Mesothelial cell of epicardium (in vitro differentiated cells): ENCODE data around the gene HTR2B. TPM values are rescaled to one million over a fixed set of nuclear protein-coding genes. Genes with fewer than 3 reads are reported as not detected.

Source experiments
- DNase-seq, 2 experiments: peaks; one replicate each; pipeline ENCODE4 v3.0.0; 2021; ENCODE audit warnings: low spot score in 2 of 2; ENCODE audit not compliant: unreplicated experiment in 2 of 2
- H3K27ac Mint-ChIP-seq: 2 replicates; pipeline ENCODE4 v1.8.0; 2021; ENCODE audit warnings: mixed read lengths
- H3K27me3 Mint-ChIP-seq: 2 replicates; pipeline ENCODE4 v1.8.0; 2021; ENCODE audit warnings: low read depth, mixed read lengths
- H3K36me3 Mint-ChIP-seq: 2 replicates; pipeline ENCODE4 v1.8.0; 2021; ENCODE audit warnings: mixed read lengths
- H3K4me1 Mint-ChIP-seq: 2 replicates; pipeline ENCODE4 v1.8.0; 2021; ENCODE audit warnings: mixed read lengths
- H3K4me3 Mint-ChIP-seq: 2 replicates; pipeline ENCODE4 v1.8.0; 2021; ENCODE audit warnings: mild to moderate bottlenecking, moderate library complexity, mixed read lengths
- H3K9me3 Mint-ChIP-seq: 2 replicates; pipeline ENCODE4 v1.8.0; 2021; ENCODE audit warnings: mixed read lengths
- total RNA-seq: library from RNA; stranded (reverse); gene quantifications from 3 replicates; pipeline ENCODE4 v1.2.1, GENCODE V29; 2021
- TF ChIP-seq, protein P1 (sequence below): fragments of 200-600 bp; sonication (generic); IDR thresholded peaks from one replicate; pipeline ENCODE4 v1.5.0; 2021; ENCODE audit warnings: antibody characterized with exemption; ENCODE audit not compliant: unreplicated experiment

Gene HTR2B
- total RNA-seq, 1 donor from 2014 or later = 3.7 TPM

DNA sequence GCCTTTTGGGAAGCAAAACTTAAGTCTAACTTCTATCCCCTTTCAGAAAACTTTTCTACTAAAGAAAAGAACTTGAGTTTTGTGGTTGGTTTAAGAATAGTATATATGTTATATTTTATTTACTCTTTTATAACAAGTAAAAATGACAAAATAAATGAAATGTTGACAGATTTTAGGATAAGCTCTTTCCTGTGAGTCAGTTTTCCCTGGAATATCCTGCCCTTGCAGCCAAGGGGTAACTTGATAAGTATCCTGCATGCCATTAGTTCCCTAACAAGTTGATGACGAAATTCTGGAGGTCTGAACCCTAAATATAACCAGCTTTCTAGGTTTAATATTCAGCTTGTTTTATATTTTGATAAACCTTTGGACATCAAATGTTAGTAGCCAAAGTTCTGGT, 7.3 kb upstream of the HTR2B start:
- no peaks in the 10 kb centered on the region for H3K36me3 Mint-ChIP-seq
- DNase-seq = no peak
- TF ChIP-seq, protein P1, sequence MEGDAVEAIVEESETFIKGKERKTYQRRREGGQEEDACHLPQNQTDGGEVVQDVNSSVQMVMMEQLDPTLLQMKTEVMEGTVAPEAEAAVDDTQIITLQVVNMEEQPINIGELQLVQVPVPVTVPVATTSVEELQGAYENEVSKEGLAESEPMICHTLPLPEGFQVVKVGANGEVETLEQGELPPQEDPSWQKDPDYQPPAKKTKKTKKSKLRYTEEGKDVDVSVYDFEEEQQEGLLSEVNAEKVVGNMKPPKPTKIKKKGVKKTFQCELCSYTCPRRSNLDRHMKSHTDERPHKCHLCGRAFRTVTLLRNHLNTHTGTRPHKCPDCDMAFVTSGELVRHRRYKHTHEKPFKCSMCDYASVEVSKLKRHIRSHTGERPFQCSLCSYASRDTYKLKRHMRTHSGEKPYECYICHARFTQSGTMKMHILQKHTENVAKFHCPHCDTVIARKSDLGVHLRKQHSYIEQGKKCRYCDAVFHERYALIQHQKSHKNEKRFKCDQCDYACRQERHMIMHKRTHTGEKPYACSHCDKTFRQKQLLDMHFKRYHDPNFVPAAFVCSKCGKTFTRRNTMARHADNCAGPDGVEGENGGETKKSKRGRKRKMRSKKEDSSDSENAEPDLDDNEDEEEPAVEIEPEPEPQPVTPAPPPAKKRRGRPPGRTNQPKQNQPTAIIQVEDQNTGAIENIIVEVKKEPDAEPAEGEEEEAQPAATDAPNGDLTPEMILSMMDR = no peak
- no peak overlapping the region for H3K4me3 Mint-ChIP-seq
- H3K9me3 Mint-ChIP-seq = no peaks in the 10 kb centered on the region
- H3K27me3 Mint-ChIP-seq = no peaks in the 10 kb centered on the region
- H3K4me1 Mint-ChIP-seq = peaks cover 74% of the 10 kb centered on the region
- peak overlapping the region; percentile 68 for H3K27ac Mint-ChIP-seq

DNA sequence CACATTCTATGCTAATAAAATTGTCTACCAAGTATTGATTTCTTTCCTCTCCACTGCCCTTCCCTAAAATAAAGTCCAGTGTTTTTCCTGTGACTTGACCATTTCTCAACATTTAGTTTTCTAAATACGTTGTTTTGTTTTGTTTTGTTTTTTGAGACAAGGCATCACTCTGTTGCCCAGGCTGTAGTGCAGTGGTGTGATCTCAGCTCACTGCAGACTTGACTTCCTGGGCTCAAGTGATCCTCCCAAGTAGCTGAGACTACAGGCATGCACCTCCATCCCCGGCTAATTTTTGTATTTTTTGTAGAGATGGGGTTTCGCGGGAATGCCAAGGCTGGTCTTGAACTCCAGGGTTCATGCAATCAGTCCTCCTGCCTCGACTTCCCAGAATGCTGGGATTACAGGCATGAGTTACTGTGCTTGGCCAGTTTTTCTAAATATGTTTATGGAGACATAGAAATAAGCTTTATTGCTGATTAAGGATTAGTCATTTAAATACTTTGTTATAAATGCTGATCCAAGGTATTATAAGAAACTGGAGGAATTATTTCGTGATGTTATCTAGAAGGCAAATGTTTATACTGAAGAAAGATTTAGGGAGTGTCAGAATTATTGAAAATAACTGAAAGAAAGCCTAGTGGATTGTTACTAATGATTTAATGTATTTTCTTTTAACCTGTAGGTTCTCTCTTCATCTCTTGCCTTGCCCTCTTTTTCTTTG, 5.7 kb upstream of the HTR2B start:
- Mint-ChIP-seq H3K36me3 (no peaks in the 10 kb centered on the region), H3K27ac (peak overlapping the region; percentile 91), H3K4me1 (peaks cover 75% of the 10 kb centered on the region), H3K4me3 (no peak overlapping the region), H3K9me3 (no peaks in the 10 kb centered on the region), H3K27me3 (no peaks in the 10 kb centered on the region)
- TF ChIP-seq, protein P1 = no peak
- DNase-seq = no peak

DNA sequence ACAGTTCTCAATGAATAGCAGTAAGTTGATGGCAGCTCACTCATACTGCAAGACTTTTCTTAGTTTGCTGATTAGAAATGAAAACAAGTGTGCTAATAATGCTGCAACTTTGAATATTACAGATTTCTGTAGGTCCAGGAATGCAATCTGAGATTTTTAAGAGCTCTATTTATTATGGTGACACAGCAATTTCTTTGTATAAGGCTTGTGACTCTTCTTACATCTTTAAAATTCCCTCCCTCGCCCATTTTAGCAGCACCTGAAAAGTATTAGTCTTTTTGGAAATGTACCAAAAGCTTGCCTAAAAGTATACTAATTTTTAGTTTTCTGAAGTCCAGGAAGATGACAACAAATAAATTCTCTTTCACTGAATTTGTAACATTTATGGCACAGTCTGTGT, 4.4 kb upstream of the HTR2B start:
- DNase-seq = no peak
- peaks cover 78% of the 10 kb centered on the region for H3K4me1 Mint-ChIP-seq
- H3K9me3 Mint-ChIP-seq = no peaks in the 10 kb centered on the region
- TF ChIP-seq, protein P1 = no peak
- no peaks in the 10 kb centered on the region for H3K27me3 Mint-ChIP-seq
- peak overlapping the region; percentile 90 for H3K27ac Mint-ChIP-seq
- H3K4me3 Mint-ChIP-seq = no peak overlapping the region
- H3K36me3 Mint-ChIP-seq = no peaks in the 10 kb centered on the region

DNA sequence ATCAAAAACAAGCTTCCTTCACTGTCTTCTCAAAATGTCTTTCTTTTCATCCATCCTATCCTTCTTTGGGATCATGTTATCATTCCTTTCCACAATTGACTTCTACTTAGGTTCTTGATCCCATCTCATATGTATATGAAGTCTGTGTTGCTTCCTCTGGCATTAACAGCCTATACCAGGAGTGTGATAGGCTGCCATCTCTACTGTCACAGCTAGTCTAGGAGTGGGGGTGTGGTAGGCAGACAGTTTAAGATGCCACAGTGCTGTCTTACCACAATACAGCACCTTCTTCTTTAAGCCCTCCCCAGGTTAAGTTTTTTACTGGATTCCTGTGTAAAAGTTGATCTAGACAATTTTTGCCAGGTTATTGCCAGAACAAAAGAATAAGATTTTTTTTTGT, 3.7 kb upstream of the HTR2B start:
- DNase-seq = no peak
- Mint-ChIP-seq H3K4me1 (peaks cover 80% of the 10 kb centered on the region), H3K9me3 (no peaks in the 10 kb centered on the region), H3K36me3 (no peaks in the 10 kb centered on the region), H3K27me3 (no peaks in the 10 kb centered on the region), H3K27ac (peak overlapping the region; percentile 8), H3K4me3 (no peak overlapping the region)
- TF ChIP-seq, protein P1 = no peak

DNA sequence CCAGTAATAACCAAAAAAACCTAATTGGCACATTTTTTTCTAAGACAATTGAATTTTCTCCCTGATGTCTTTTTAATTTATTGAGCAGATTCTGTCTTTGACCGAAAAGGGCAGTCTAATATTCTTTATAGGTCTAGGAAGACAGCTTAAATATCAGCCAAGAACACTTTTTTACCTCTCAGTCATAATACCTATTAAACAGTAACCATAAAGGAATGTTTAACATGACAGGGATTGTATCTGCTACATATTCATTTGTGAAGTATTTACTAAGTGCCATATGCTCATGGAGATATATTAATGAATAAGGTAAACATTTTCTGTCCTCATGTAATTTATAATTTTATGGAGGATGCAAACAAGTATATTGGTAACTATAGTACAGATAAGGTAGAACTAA, 3.1 kb upstream of the HTR2B start:
- Mint-ChIP-seq H3K27me3 (no peaks in the 10 kb centered on the region), H3K27ac (peak overlapping the region; percentile 40), H3K4me1 (peaks cover 80% of the 10 kb centered on the region), H3K4me3 (no peak overlapping the region), H3K36me3 (no peaks in the 10 kb centered on the region), H3K9me3 (no peaks in the 10 kb centered on the region)
- TF ChIP-seq, protein P1 = no peak
- no peak for DNase-seq

DNA sequence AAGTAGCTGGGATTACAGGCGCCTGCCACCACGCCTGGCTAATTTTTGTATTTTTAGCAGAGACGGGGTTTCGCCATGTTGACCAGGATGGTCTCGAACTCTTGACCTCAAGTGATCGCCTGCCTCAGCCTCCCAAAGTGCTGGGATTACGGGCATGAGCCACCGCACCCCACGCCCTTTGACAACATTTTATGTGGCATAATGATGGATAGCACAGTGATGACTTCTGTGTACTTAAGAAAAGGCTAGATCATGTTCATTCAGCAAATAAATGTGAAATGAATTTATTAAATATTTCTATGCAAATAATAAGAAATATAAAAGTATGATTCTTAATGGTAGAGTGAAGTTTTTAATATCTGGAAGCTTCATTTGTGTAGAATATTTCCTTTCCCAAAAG, 2.6 kb upstream of the HTR2B start:
- Mint-ChIP-seq H3K36me3 (no peaks in the 10 kb centered on the region), H3K4me3 (no peak overlapping the region), H3K9me3 (no peaks in the 10 kb centered on the region), H3K27me3 (no peaks in the 10 kb centered on the region), H3K4me1 (peaks cover 75% of the 10 kb centered on the region), H3K27ac (no peak overlapping the region)
- TF ChIP-seq, protein P1 = no peak
- no peak for DNase-seq
